Activated naive CD8-positive, alpha-beta T cell treated with anti-CD3 and anti-CD28 coated beads, Interleukin-2, amount 50 U/mL, for 24 hours (primary cell): ENCODE data around the gene COL9A3.
"Not testable (repeated sequence)": the region's sequence is repeated elsewhere in the genome, so short reads cannot be mapped to it uniquely, and the experiment has no call there.

Experiments
- ATAC-seq: fragments of 150-1000 bp; cut with Tn5 transposase; one replicate; pipeline ENCODE4 v1.10.0; 2021
- DNase-seq: peaks from one replicate; pipeline ENCODE4 v3.0.0; 2021
- H3K27ac Mint-ChIP-seq: one replicate; pipeline ENCODE4 v1.8.0; 2021; ENCODE audit warnings: mild to moderate bottlenecking, mixed read lengths
- H3K27me3 Mint-ChIP-seq: one replicate; pipeline ENCODE4 v1.8.0; 2021; ENCODE audit warnings: mixed read lengths
- H3K36me3 Mint-ChIP-seq: one replicate; pipeline ENCODE4 v1.8.0; 2021; ENCODE audit warnings: low read depth, mixed read lengths
- H3K4me1 Mint-ChIP-seq: one replicate; pipeline ENCODE4 v1.8.0; 2021; ENCODE audit warnings: mixed read lengths
- H3K4me3 Mint-ChIP-seq: one replicate; pipeline ENCODE4 v1.8.0; 2021; ENCODE audit warnings: mild to moderate bottlenecking, moderate library complexity, mixed read lengths
- H3K9me3 Mint-ChIP-seq: one replicate; pipeline ENCODE4 v1.8.0; 2021; ENCODE audit warnings: mixed read lengths

COL9A3 gene

DNA sequence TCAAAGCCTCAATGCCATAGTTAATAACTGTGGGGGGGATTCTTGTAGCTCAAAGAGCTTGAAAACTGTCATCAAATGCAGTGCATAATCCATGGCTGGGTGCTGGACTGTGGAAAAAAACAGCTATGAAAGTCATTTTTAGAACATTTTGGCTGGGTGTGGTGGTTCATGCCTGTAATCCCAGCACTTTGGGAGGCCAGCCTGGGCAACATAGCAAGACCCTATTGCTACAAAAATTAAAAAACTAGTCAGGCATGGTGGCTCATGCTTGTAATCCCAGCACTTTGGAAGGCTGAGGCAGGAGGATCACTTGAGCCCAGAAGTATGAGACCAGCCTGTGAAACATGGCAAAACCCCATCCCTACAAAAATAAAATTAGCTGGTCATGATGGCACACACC is 32.6 kb downstream of the COL9A3 start:
- Mint-ChIP-seq H3K27me3 (no peaks in the 10 kb centered on the region), H3K27ac (no peak overlapping the region), H3K9me3 (no peaks in the 10 kb centered on the region), H3K36me3 (peaks cover 14% of the 10 kb centered on the region), H3K4me1 (no peaks in the 10 kb centered on the region), H3K4me3 (no peak overlapping the region)
- DNase-seq: no peak
- no peak for ATAC-seq

DNA sequence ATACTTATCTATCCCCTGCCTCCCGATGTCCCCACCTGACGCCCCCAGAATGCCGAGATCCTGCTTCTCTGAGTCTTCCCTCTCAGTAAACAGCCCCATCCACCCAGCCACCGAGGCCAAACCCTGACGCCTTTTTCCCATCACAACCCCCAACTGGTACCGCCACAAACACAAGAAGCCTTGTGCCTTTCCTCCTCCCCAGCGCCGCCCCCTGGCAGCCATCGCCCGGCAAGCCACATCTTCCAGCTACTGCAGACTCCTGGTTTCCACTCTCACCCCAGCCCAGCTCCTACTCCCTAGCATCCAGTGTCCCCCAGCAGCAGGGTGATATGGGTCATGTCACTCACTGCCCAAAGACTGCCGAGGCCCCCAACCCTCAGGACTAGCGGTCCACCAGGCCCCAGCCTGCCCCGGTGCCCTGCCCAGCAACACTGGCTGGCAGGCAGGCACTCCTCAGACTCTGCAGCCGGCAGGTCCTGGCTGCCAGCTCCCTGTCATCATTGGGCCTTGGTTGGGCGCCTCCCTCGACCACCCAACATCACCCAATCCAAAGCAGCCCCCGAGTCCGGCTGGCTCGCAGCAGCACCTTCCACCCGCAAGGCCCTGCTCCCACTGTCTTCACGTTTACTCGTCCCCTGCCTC is 33.6 kb downstream of the COL9A3 start:
- Mint-ChIP-seq H3K4me3 (no peak overlapping the region), H3K9me3 (no peaks in the 10 kb centered on the region), H3K27ac (no peak overlapping the region), H3K4me1 (no peaks in the 10 kb centered on the region), H3K27me3 (no peaks in the 10 kb centered on the region), H3K36me3 (peaks cover 14% of the 10 kb centered on the region)
- no peak for DNase-seq
- no peak for ATAC-seq

DNA sequence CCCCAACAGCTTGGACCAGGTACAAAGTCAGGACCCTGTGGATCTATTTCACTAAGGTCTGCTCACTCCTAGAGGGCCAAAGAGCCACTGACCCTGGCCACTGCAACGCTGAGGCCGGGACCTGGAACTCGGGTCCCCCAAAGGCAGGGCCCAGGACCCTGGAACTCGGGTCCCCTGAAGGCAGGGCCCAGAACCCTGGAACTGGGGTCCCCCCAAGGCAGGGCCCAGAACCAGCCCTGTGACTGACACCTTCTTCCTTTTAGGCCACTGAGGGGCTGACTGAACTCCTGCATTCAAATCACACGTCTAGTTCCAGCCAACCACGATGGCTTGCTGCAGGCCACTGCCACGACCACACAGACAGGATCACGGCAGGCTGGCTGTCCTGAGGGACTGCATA is 35.3 kb downstream of the COL9A3 start:
- DNase-seq (no peak), ATAC-seq (no peak)
- Mint-ChIP-seq H3K4me1 (no peaks in the 10 kb centered on the region), H3K9me3 (no peaks in the 10 kb centered on the region), H3K4me3 (no peak overlapping the region), H3K36me3 (peaks cover 14% of the 10 kb centered on the region), H3K27ac (no peak overlapping the region), H3K27me3 (no peaks in the 10 kb centered on the region)

DNA sequence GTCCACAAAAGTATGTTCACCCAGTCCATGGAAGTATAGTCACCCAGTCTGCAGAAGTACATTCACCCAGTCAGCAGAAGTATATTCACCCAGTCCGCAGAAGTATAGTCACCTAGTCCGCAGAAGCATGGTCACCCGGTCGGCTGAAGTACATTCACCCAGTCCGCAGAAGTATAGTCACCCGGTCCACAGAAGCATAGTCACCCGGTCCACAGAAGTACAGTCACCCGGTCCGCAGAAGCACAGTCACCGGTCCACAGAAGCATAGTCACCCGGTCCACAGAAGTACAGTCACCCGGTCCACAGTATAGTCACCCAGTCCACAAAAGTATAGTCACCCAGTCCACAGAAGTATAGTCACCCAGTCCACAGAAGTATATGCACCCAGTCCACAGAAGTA is 36.0 kb downstream of the COL9A3 start:
- Mint-ChIP-seq H3K27ac (no peak overlapping the region), H3K4me3 (no peak overlapping the region), H3K9me3 (no peaks in the 10 kb centered on the region), H3K4me1 (peaks cover 4% of the 10 kb centered on the region), H3K27me3 (no peaks in the 10 kb centered on the region), H3K36me3 (peaks cover 14% of the 10 kb centered on the region)
- ATAC-seq: no peak
- DNase-seq: no peak

DNA sequence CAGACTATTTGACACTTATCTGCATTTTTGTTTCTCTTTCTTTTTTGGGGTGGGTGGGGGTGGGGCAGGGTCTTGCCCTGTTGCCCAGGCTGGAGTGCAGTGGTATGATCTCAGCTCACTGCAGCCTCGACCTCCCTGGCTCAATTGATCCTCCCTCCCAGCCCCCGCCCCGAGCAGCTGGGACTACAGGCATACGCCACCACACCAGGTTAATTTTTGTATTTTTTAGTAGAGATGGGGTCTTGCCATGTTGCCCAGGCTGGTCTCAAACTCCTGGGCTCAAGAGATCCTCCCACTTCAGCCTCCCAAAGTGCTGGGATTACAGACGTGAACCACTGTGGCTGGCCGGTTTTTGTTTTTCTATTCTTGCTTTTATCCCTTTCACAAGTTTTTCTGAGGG is 36.5 kb downstream of the COL9A3 start:
- H3K4me1 Mint-ChIP-seq, H3K27ac Mint-ChIP-seq, H3K4me3 Mint-ChIP-seq, H3K9me3 Mint-ChIP-seq, DNase-seq, ATAC-seq, H3K27me3 Mint-ChIP-seq: not testable (repeated sequence)
- peaks cover 14% of the 10 kb centered on the region for H3K36me3 Mint-ChIP-seq

DNA sequence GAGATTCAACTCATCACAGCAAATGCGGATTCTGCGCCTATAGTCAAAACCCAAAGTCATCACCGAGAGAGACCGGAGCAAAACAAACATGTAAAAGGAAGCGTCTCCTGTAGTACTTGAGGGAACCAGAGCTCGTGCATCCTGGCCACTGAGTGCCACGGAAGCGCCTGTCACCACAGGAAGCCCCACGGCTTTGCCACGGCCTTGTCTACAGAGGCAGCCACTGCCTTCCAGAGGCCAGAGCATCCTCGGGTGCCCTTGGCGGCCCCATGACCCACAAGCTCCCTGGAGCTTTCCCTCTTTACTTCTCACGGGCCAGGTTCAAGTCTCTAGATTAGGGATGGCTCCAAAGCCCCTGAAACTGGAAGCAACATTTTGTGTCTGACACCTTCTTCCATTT is 37.3 kb downstream of the COL9A3 start:
- no peak overlapping the region for H3K27ac Mint-ChIP-seq
- H3K4me1 Mint-ChIP-seq: peaks cover 9% of the 10 kb centered on the region
- no peaks in the 10 kb centered on the region for H3K9me3 Mint-ChIP-seq
- ATAC-seq: no peak
- no peak for DNase-seq
- no peak overlapping the region for H3K4me3 Mint-ChIP-seq
- peaks cover 14% of the 10 kb centered on the region for H3K36me3 Mint-ChIP-seq
- H3K27me3 Mint-ChIP-seq: no peaks in the 10 kb centered on the region

DNA sequence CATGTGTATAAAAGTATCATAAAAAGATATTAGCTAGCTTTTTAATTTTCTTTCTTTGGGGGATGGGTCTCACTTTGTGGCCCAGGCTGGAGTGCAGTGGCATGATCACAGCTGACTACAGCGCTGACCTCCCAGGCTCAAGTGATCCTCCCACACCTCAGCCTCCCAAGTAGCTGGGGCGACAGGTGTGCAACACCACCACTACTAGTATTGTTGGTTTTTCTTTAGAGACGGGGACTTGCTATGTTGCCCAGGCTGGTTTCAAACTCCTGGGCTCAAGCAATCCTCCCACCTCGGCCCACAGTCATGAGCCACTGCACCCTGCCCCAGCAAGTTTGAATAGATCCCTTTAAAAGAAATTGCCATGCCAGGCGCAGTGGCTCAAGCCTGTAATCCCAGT is 38.3 kb downstream of the COL9A3 start:
- Mint-ChIP-seq H3K36me3 (peaks cover 14% of the 10 kb centered on the region), H3K4me3 (no peak overlapping the region), H3K27me3 (no peaks in the 10 kb centered on the region), H3K9me3 (no peaks in the 10 kb centered on the region), H3K4me1 (peaks cover 17% of the 10 kb centered on the region), H3K27ac (no peak overlapping the region)
- ATAC-seq (no peak), DNase-seq (no peak)

DNA sequence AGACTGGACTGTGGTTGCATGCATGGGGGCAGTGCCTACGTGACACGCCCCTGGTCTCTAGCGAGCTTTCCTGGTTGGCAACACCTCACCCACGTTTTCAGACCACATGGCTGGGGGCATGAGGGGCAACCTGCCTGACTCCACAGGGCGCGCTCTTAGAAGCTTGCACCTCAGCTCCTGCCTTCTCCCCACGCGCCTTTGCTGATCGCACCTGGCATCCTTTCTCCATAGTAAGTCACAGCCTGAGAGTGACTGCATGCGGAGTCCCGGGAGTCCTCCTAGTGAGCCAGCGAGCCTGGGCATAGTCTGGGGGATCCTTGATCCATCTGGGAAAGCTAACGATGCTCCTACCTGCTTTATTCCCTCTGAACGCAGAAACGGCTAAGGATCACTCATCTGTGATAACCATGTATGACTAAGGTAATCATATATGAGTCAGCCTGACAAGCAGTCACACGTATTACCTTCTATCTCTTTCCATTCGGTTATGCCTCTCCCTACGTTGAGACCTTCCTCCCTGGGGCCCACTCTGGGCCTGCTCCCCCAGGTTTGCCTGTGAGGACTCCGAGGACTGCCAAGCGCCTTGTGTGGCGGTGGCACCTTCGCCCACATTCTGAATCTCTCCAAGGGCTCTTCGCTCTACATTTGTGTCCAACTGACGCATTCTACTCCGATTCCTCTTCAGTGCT is 40.2 kb downstream of the COL9A3 start:
- Mint-ChIP-seq H3K4me3 (no peak overlapping the region), H3K36me3 (peaks cover 11% of the 10 kb centered on the region), H3K27ac (no peak overlapping the region), H3K9me3 (peaks cover 2% of the 10 kb centered on the region), H3K27me3 (no peaks in the 10 kb centered on the region), H3K4me1 (peaks cover 24% of the 10 kb centered on the region)
- DNase-seq: no peak
- no peak for ATAC-seq

DNA sequence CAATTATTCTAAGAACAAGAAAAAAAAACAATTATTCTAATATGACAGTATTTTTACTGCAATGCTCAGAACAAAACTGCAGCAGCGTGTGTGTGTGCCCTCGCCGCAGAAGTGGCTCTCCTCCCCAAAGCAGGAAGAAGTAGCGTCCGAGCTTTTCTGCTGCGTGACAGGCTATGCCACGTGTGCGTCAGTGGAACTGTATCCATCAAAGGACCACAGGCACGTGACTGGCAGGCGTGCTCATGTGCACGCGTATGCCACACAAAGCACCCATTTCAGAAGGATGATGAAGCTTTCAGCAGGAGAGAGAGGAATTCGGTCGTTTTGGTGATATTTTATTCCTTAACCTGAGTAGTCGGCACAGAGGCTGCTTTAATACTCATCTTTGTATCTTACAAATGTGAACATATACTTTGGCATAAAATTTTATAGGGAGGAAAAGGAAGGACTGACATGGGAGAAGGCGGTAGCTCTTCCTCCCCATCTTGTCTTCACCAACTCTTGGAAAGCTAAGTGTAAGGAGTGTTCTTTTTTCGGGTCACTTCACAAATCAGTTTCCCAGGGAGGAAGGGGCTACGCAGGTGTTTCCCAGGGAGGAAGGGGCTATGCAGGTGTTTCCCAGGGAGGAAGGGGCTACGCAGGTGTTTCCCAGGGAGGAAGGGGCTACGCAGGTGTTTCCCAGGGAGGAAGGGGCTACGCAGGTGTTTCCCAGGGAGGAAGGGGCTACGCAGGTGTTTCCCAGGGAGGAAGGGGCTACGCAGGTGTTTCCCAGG is 41.4 kb downstream of the COL9A3 start:
- Mint-ChIP-seq H3K4me3 (no peak overlapping the region), H3K36me3 (peaks cover 5% of the 10 kb centered on the region), H3K27me3 (peaks cover 5% of the 10 kb centered on the region)

DNA sequence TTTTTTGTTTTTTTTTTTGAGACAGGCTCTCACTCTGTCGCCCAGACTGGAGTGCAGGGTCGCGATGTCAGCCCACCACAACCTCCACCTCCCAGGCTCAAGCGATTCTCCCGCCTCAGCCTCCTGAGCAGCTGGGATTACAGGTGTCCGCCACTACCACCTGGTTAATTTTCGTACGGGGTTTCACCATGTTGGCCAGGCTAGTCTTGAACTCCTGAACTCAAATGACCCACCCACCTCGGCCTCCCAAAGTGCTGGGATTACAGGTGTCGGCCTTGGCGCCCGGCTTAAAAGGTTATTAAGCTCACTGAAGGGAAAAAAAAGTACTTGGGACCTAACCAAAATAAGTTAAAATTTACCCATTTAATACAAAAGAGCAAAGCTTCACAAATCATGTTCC is 42.9 kb downstream of the COL9A3 start:
- Mint-ChIP-seq H3K27me3 (peaks cover 5% of the 10 kb centered on the region), H3K36me3 (no peaks in the 10 kb centered on the region), H3K4me1 (peaks cover 29% of the 10 kb centered on the region), H3K4me3 (peak overlapping the region; percentile 72), H3K9me3 (peaks cover 7% of the 10 kb centered on the region), H3K27ac (no peak overlapping the region)
- ATAC-seq (no peak), DNase-seq (no peak)

More for the DNA sequence above, 41.4 kb downstream of the COL9A3 start:
- ATAC-seq (no peak), DNase-seq (no peak)
- H3K9me3 Mint-ChIP-seq: peaks cover 7% of the 10 kb centered on the region
- peaks cover 29% of the 10 kb centered on the region for H3K4me1 Mint-ChIP-seq
- no peak overlapping the region for H3K27ac Mint-ChIP-seq

DNA sequence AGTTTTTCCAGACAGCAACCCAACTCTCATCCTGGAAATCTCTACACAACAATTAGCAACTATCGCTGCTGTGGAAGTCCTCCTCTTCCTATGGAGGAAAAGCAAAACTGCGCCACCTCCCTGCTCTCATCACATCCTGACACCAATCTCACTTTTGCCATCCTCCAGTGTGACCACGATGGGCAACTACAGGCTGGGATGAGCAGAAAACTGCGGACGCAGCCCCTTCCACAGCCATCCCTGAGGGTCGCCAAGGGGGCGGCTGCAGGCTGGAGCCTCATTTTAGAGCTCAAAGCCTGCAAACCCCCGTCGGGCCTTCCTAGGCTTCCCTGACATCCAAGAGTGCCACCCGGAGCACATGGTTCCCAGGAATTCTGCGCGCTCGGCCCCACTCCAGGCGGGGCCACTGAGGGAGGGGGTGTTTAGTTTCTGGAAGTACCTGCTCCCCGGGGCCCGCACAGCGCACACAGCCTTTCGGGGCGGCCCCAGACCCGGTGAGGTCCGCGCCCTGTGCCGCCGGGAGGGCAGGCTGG is 43.6 kb downstream of the COL9A3 start:
- ATAC-seq: no peak
- no peak for DNase-seq
- peaks cover 7% of the 10 kb centered on the region for H3K9me3 Mint-ChIP-seq
- H3K4me3 Mint-ChIP-seq: peak overlapping the region; percentile 72
- peak overlapping the region; percentile 46 for H3K27ac Mint-ChIP-seq
- peaks cover 29% of the 10 kb centered on the region for H3K4me1 Mint-ChIP-seq
- H3K36me3 Mint-ChIP-seq: no peaks in the 10 kb centered on the region
- peaks cover 5% of the 10 kb centered on the region for H3K27me3 Mint-ChIP-seq

DNA sequence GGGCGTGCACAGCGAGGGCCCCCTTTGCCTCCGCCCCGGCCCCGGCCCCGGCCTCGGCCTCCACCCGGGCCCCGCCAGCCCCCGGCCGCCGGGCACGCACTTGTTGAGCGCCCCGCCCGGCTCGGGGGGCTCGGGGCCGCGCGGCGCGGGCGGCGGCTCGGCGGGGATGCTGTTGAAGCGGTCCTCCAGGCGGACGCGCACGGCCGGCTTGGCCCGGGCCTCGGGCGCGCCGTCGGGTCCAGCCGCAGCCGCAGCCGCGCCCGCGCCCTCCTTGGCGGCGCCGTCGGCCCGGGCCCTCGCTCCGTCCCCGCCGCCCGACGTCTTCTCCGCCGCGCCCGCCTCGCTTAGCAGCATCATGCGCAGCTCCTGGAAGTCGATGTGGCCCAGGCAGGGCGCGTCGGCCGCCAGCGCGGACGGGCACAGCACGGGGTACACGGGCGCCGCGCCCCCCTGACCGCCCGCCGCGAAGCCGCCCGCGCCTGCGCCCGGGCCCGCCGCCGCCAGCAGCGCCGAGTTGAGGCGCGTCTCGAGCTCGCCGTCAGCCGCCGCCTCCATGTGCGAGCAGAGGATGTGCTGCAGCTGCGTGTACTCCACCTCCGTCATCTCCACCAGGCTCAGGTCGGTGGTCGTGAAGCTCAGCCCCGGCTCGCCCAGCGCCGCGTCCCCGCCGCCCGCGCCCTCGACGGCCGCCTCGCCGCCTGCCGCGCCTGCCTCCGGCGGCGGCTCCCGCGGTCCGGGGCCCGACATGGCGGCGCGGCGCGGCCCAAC is 44.3 kb downstream of the COL9A3 start:
- ATAC-seq (peak; percentile 21), DNase-seq (peak; percentile 36)
- Mint-ChIP-seq H3K4me1 (peaks cover 29% of the 10 kb centered on the region), H3K4me3 (peak overlapping the region; percentile 26), H3K36me3 (no peaks in the 10 kb centered on the region), H3K27ac (no peak overlapping the region), H3K9me3 (peaks cover 7% of the 10 kb centered on the region), H3K27me3 (peaks cover 5% of the 10 kb centered on the region)

DNA sequence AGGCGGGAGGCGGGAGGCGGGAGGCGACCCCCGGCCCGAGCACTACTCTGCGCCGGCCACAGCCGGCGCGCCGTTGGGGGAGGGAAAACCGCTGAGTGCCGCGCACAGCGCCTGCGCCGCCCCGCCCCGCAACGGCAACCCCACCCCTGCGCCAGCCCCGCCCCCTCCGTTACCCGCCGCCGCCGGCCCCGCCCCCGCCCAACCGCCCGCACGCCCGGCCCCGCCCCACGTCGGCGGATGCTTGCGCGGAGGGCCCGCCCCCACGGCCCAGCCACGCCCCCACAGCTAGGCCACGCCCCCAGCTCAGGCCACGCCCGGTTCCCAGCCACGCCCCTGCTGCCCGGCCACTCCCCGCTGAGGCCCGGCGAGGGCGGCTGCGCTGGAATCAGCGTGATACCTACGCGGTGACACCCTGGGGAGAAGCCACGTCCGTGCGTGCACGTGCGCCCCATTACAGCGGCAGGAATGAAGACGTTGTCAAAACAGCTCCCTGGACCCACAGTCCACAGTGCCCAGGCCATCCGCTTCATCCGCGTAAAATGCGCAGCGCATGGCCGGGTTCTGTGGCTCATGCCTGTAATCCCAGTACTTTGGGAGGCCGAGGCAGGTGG is 45.0 kb downstream of the COL9A3 start, which contains the start of gene TCFL5:
Gene TCFL5, minus strand, starts transcription at position 97 of the 611 bp plus-strand sequence. CDS start 152 bp downstream, outside the sequence.
- H3K9me3 Mint-ChIP-seq: peaks cover 7% of the 10 kb centered on the region
- ATAC-seq (peak; percentile 89), DNase-seq (peak; percentile 93)
- H3K36me3 Mint-ChIP-seq: no peaks in the 10 kb centered on the region
- H3K27ac Mint-ChIP-seq: peak within 1 kb of the TSS; percentile 16
- H3K27me3 Mint-ChIP-seq: peaks cover 5% of the 10 kb centered on the region
- peak within 1 kb of the TSS; percentile 72 for H3K4me3 Mint-ChIP-seq
- peaks cover 29% of the 10 kb centered on the region for H3K4me1 Mint-ChIP-seq

DNA sequence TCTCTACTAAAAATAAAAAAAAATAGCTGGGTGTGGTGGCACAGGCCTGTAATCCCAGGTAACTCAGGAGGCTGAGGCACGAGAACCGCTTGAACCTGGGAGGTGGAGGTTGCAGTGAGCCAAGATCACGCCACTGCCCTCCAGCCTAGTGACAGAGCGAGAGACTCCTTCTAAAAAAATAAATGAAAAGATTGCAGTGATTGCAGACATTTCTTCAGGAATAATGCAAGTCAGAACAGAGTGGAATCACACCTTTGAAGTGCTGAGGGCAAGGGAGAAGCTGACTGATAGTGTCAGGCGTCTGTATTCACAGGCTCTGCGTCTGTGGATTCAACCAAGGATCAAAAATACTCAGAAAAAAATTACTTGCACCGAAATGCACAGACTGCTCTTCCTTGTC is 47.4 kb downstream of the COL9A3 start:
- Mint-ChIP-seq H3K36me3 (no peaks in the 10 kb centered on the region), H3K27ac (no peak overlapping the region), H3K4me3 (no peak overlapping the region), H3K9me3 (peaks cover 7% of the 10 kb centered on the region), H3K4me1 (peaks cover 20% of the 10 kb centered on the region), H3K27me3 (peaks cover 5% of the 10 kb centered on the region)
- DNase-seq (no peak), ATAC-seq (no peak)
